HFFc6 (cell line): Measurements from ENCODE around the gene FZD10. TPM values are rescaled to one million over a fixed set of nuclear protein-coding genes. Genes with fewer than 3 reads are reported as not detected.

ENCODE experiments used
- DNase-seq: peaks from one replicate; pipeline ENCODE4 v3.0.0-alpha.2; 2018
- H3K27ac Mint-ChIP-seq: 2 replicates; pipeline ENCODE4 v1.8.0; 2020; ENCODE audit warnings: mild to moderate bottlenecking, mixed read lengths
- H3K27me3 Mint-ChIP-seq: 2 replicates; pipeline ENCODE4 v1.8.0; 2021; ENCODE audit warnings: mild to moderate bottlenecking, moderate library complexity, mixed read lengths; ENCODE audit not compliant: insufficient read depth
- H3K36me3 Mint-ChIP-seq: 2 replicates; pipeline ENCODE4 v1.8.0; 2021; ENCODE audit warnings: low read depth, mixed read lengths
- H3K4me1 Mint-ChIP-seq: 2 replicates; pipeline ENCODE4 v1.8.0; 2020; ENCODE audit warnings: low read depth, mixed read lengths
- H3K4me3 Mint-ChIP-seq: 2 replicates; pipeline ENCODE4 v1.8.0; 2020; ENCODE audit warnings: mild to moderate bottlenecking, moderate library complexity, mixed read lengths
- H3K9me3 Mint-ChIP-seq: 2 replicates; pipeline ENCODE4 v1.8.0; 2020; ENCODE audit warnings: mild to moderate bottlenecking, mixed read lengths
- total RNA-seq, 6 experiments: library from RNA; stranded (reverse); fragmentation: NEBNext Ultra II Directional; extraction: Animal tissue kit (Norgen Biotek cat#: 25700); gene quantifications; 2 replicates in 1 of 6; 3 replicates in 5 of 6; pipeline ENCODE4 v1.2.3, GENCODE V29; 2021
- TF ChIP-seq, protein P1 (sequence below): fragments of 200-600 bp; sonication (generic); IDR thresholded peaks from 2 replicates; pipeline ENCODE4 v1.5.0; 2021; ENCODE audit warnings: antibody characterized with exemption, mild to moderate bottlenecking

Gene FZD10
- total RNA-seq, 6 experiments from 2014 or later: not detected

DNA sequence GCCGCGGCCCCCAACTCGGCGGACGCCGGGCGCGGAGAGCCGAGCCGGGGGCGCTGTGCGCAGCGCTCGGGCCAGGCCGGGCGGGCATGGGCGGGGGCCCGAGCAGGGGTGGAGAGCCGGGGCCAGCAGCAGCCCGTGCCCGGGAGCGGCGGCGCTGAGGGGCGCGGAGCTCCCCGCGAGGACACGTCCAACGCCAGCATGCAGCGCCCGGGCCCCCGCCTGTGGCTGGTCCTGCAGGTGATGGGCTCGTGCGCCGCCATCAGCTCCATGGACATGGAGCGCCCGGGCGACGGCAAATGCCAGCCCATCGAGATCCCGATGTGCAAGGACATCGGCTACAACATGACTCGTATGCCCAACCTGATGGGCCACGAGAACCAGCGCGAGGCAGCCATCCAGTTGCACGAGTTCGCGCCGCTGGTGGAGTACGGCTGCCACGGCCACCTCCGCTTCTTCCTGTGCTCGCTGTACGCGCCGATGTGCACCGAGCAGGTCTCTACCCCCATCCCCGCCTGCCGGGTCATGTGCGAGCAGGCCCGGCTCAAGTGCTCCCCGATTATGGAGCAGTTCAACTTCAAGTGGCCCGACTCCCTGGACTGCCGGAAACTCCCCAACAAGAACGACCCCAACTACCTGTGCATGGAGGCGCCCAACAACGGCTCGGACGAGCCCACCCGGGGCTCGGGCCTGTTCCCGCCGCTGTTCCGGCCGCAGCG lies 639 bp downstream of the FZD10 start:
- Mint-ChIP-seq H3K9me3 (peaks cover 34% of the 10 kb centered on the region), H3K4me1 (no peaks in the 10 kb centered on the region), H3K27ac (no peak overlapping the region), H3K27me3 (peaks cover 5% of the 10 kb centered on the region), H3K4me3 (no peak overlapping the region), H3K36me3 (no peaks in the 10 kb centered on the region)
- no peak for DNase-seq
- TF ChIP-seq, protein P1, sequence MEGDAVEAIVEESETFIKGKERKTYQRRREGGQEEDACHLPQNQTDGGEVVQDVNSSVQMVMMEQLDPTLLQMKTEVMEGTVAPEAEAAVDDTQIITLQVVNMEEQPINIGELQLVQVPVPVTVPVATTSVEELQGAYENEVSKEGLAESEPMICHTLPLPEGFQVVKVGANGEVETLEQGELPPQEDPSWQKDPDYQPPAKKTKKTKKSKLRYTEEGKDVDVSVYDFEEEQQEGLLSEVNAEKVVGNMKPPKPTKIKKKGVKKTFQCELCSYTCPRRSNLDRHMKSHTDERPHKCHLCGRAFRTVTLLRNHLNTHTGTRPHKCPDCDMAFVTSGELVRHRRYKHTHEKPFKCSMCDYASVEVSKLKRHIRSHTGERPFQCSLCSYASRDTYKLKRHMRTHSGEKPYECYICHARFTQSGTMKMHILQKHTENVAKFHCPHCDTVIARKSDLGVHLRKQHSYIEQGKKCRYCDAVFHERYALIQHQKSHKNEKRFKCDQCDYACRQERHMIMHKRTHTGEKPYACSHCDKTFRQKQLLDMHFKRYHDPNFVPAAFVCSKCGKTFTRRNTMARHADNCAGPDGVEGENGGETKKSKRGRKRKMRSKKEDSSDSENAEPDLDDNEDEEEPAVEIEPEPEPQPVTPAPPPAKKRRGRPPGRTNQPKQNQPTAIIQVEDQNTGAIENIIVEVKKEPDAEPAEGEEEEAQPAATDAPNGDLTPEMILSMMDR: no peak

DNA sequence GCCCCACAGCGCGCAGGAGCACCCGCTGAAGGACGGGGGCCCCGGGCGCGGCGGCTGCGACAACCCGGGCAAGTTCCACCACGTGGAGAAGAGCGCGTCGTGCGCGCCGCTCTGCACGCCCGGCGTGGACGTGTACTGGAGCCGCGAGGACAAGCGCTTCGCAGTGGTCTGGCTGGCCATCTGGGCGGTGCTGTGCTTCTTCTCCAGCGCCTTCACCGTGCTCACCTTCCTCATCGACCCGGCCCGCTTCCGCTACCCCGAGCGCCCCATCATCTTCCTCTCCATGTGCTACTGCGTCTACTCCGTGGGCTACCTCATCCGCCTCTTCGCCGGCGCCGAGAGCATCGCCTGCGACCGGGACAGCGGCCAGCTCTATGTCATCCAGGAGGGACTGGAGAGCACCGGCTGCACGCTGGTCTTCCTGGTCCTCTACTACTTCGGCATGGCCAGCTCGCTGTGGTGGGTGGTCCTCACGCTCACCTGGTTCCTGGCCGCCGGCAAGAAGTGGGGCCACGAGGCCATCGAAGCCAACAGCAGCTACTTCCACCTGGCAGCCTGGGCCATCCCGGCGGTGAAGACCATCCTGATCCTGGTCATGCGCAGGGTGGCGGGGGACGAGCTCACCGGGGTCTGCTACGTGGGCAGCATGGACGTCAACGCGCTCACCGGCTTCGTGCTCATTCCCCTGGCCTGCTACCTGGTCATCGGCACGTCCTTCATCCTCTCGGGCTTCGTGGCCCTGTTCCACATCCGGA lies 1.4 kb downstream of the FZD10 start:
- no peaks in the 10 kb centered on the region for H3K36me3 Mint-ChIP-seq
- no peak for DNase-seq
- H3K27ac Mint-ChIP-seq: no peak overlapping the region
- peaks cover 5% of the 10 kb centered on the region for H3K27me3 Mint-ChIP-seq
- H3K9me3 Mint-ChIP-seq: peaks cover 41% of the 10 kb centered on the region
- H3K4me3 Mint-ChIP-seq: no peak overlapping the region
- no peaks in the 10 kb centered on the region for H3K4me1 Mint-ChIP-seq
- TF ChIP-seq, protein P1: no peak

DNA sequence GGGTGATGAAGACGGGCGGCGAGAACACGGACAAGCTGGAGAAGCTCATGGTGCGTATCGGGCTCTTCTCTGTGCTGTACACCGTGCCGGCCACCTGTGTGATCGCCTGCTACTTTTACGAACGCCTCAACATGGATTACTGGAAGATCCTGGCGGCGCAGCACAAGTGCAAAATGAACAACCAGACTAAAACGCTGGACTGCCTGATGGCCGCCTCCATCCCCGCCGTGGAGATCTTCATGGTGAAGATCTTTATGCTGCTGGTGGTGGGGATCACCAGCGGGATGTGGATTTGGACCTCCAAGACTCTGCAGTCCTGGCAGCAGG lies 1.9 kb downstream of the FZD10 start:
- peaks cover 5% of the 10 kb centered on the region for H3K27me3 Mint-ChIP-seq
- DNase-seq: no peak
- TF ChIP-seq, protein P1: no peak
- peaks cover 46% of the 10 kb centered on the region for H3K9me3 Mint-ChIP-seq
- no peak overlapping the region for H3K4me3 Mint-ChIP-seq
- no peak overlapping the region for H3K27ac Mint-ChIP-seq
- H3K4me1 Mint-ChIP-seq: no peaks in the 10 kb centered on the region
- H3K36me3 Mint-ChIP-seq: no peaks in the 10 kb centered on the region

DNA sequence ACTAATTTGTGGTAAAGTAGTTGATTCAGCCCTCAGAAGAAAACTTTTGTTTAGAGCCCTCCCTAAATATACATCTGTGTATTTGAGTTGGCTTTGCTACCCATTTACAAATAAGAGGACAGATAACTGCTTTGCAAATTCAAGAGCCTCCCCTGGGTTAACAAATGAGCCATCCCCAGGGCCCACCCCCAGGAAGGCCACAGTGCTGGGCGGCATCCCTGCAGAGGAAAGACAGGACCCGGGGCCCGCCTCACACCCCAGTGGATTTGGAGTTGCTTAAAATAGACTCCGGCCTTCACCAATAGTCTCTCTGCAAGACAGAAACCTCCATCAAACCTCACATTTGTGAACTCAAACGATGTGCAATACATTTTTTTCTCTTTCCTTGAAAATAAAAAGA lies 2.7 kb downstream of the FZD10 start:
- H3K4me3 Mint-ChIP-seq: no peak overlapping the region
- peaks cover 5% of the 10 kb centered on the region for H3K27me3 Mint-ChIP-seq

DNA sequence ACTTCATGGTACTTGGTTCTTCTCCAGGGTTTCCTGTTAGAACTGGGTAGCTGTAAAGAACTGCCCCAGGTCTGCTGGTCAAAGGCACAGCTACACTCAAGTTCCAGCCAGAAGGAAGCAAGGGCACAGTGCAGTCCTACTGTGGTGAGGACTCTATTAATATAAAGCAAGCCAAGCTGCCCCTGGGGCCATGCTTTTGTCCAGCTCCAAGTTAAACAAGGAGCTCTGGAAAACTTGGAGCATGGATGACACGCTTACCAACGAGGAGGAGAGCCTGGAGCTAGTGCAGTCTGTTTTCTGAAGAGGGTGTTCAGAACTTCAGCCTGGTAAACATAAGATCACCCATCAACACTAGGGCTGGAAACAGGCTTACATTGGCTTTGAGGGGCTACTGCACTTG lies 4.0 kb downstream of the FZD10 start:
- no peak for DNase-seq
- no peak overlapping the region for H3K27ac Mint-ChIP-seq
- H3K27me3 Mint-ChIP-seq: peaks cover 2% of the 10 kb centered on the region; the same call in 1 of the 2 replicates
- H3K36me3 Mint-ChIP-seq: no peaks in the 10 kb centered on the region
- H3K4me1 Mint-ChIP-seq: no peaks in the 10 kb centered on the region
- H3K9me3 Mint-ChIP-seq: peaks cover 61% of the 10 kb centered on the region
- TF ChIP-seq, protein P1: no peak
- H3K4me3 Mint-ChIP-seq: no peak overlapping the region

More for the DNA sequence above, 2.7 kb downstream of the FZD10 start:
- no peak for DNase-seq
- no peak overlapping the region for H3K27ac Mint-ChIP-seq
- H3K36me3 Mint-ChIP-seq: no peaks in the 10 kb centered on the region
- TF ChIP-seq, protein P1: no peak
- H3K9me3 Mint-ChIP-seq: peaks cover 52% of the 10 kb centered on the region
- no peaks in the 10 kb centered on the region for H3K4me1 Mint-ChIP-seq
